ENCODE results near the gene SPRING1. TPM values are rescaled to one million over a fixed set of nuclear protein-coding genes. Genes with fewer than 3 reads are reported as not detected.

Gene SPRING1
- total and polyA plus RNA-seq, 2 of the 13 experiments (the other 11 are each of a cell fraction or from before 2014, with no cell fraction given) = 20.0 to 51.8 TPM

DNA sequence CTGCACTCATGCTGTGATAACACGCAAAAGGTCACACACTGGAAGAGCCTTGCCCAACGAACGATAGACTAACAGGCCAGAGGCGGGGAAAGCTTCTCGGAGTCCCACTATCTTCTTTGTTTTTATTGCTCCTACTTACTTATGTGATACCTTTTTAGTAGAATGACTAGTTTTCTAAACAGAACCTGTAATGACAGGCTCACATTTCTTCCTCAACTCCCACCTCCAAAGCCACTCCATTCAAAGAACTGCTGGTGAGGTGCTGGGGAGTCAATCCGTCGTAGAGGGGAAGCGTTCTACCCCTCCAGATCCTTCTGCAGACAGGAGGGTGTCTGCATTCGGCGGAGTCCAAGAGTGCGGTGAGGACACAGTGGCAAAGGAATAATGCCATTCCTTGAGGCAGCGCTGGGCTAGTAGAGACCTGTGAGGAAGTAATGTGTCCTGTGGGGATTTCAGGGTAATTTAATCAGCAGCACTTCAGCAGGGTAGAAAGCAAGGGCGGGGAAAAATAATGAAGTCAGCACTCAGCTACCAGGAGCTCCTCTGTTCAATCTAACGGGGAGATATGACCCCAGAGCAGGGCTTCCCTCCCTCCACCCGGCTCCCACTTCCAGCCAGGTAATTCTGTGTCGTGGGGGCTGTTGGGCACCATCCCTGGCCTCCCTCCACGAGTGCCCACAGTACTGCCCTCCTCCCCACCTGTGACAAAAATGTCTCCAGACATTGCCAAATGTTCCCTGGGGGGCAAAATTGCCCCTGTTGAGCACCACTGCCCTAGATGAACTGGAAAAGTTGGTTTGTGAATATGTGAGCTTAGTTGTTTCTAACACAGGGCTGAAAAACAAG, 25.2 kb downstream of the SPRING1 start:
- Histone ChIP-seq H3K4me1 (ENCODE audit: insufficient read depth, low read length) (peaks cover 28% of the 10 kb centered on the region), H3K9me3 (ENCODE audit: low read length) (no peaks in the 10 kb centered on the region), H3K9ac (ENCODE audit: insufficient read depth, low read depth, low read length) (no peak overlapping the region), H3K27ac (ENCODE audit: extremely low read length, insufficient read depth, low read length) (no peak overlapping the region), H3K36me3 (replicated peaks in 1 of 2; ENCODE audit: control insufficient read depth in 1 of 2, insufficient read depth in 2 of 2, low read length in 2 of 2) (peaks cover 6 to 28% of the 10 kb centered on the region in 2 experiments), H3K79me2 (ENCODE audit: insufficient read depth, low read length) (no peaks in the 10 kb centered on the region), H3K4me2 (ENCODE audit: low read depth, low read length) (no peak overlapping the region), H2AFZ (ENCODE audit: low read length) (no peak overlapping the region), H4K20me1 (ENCODE audit: insufficient read depth, low read length) (no peaks in the 10 kb centered on the region), H3K4me3 (replicated peaks in 1 of 3; ENCODE audit: insufficient read depth in 1 of 3, low read depth in 2 of 3, low read length in 3 of 3) (no peak overlapping the region), H3K27me3 (ENCODE audit: control insufficient read depth in 1 of 2, insufficient read depth in 2 of 2, low read length in 2 of 2) (no peaks in the 10 kb centered on the region; a peak in 1 of 5 replicates)
- ATAC-seq (no peak), DNase-seq (ENCODE audit: low spot score) (no peak), FAIRE-seq (no peak)
- ChIA-PET CTCF (ENCODE audit: low intra/inter-chr PET ratio, low total read pairs) (no interaction called here), POLR2A (no interaction called here)
- intact Hi-C loops (cut with micrococcal nuclease; ENCODE audit: unreplicated experiment) (no loop called here), in situ Hi-C loops (cut with HindIII; ENCODE audit: extremely low pct_ligation_motif_present, low pct_unique_long_range_greater_than_20kb) (no loop called here)
- no TSS peak for BruUV-seq (replicated peaks)
- TF ChIP-seq ZNF660 (CRISPR knock-in tag; IDR thresholded peaks at IDR 0.05; ENCODE audit: borderline replicate concordance, low read depth) = no peak
- TF ChIP-seq, protein P1, sequence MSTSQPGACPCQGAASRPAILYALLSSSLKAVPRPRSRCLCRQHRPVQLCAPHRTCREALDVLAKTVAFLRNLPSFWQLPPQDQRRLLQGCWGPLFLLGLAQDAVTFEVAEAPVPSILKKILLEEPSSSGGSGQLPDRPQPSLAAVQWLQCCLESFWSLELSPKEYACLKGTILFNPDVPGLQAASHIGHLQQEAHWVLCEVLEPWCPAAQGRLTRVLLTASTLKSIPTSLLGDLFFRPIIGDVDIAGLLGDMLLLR (CRISPR knock-in tag; IDR thresholded peaks at IDR 0.05) = no peak
- no peak for TF ChIP-seq SRSF9 (IDR thresholded peaks at IDR 0.05; ENCODE audit: borderline replicate concordance, insufficient read depth, low read depth, low read length, poor library complexity, severe bottlenecking)
- 96% methylated on average over 14 of the region's 17 CpGs for WGBS (ENCODE audit: low lambda C conversion rate)

DNA sequence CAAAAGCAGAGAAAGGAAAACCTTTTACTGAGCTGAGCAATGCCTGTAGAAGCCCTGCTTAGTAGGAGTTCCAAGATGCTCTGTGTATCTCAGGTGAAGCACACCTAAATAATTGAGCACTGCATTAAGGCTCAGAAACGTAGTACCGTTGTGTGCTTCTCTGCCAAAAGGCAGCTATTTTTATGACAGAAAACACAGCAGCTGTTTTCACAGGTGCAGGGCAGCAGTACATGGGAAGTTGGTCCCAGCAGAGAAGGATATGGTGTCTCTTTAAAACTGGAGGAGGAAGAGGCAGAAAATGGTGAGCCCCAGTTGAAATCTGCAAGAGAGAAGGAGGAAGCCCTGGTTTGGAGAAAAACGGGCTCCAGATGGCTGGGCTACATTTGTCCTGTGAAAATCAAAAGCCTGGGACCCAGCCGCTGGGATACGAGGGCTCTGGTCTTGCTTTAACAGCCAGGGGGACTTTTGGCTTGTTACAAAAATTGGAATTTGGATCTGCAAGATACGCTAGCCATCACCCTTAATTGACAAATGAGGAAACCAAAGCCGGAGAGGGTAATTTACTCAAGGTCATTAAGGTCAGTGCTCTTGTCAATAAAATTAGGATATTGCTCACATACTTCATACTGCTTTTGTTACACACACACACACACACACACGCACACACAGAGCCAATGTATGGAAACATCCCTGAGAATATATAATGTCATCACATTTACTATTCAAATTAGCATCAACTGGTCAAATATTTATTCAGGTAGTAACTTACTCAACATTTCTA, 27.3 kb downstream of the SPRING1 start:
- ChIA-PET CTCF (ENCODE audit: low intra/inter-chr PET ratio, low total read pairs) (no interaction called here), POLR2A (no interaction called here)
- Histone ChIP-seq H3K9ac (ENCODE audit: insufficient read depth, low read depth, low read length) (no peak overlapping the region), H3K27me3 (ENCODE audit: control insufficient read depth in 1 of 2, insufficient read depth in 2 of 2, low read length in 2 of 2) (no peaks in the 10 kb centered on the region; a peak in 1 of 5 replicates), H3K4me3 (replicated peaks in 1 of 3; ENCODE audit: insufficient read depth in 1 of 3, low read depth in 2 of 3, low read length in 3 of 3) (no peak overlapping the region), H2AFZ (ENCODE audit: low read length) (no peak overlapping the region), H3K27ac (ENCODE audit: extremely low read length, insufficient read depth, low read length) (no peak overlapping the region), H3K4me2 (ENCODE audit: low read depth, low read length) (no peak overlapping the region), H3K9me3 (ENCODE audit: low read length) (no peaks in the 10 kb centered on the region), H3K79me2 (ENCODE audit: insufficient read depth, low read length) (no peaks in the 10 kb centered on the region), H4K20me1 (ENCODE audit: insufficient read depth, low read length) (no peaks in the 10 kb centered on the region), H3K4me1 (ENCODE audit: insufficient read depth, low read length) (peaks cover 12% of the 10 kb centered on the region), H3K36me3 (replicated peaks in 1 of 2; ENCODE audit: control insufficient read depth in 1 of 2, insufficient read depth in 2 of 2, low read length in 2 of 2) (peaks cover 0 to 7% of the 10 kb centered on the region in 2 experiments; a peak in 2 of 5 replicates)
- ATAC-seq (no peak), FAIRE-seq (no peak), DNase-seq (ENCODE audit: low spot score) (no peak)
- 67% methylated on average over 8 of the region's 8 CpGs for WGBS (ENCODE audit: low lambda C conversion rate)
- TF ChIP-seq ZNF432 (CRISPR knock-in tag; IDR thresholded peaks at IDR 0.05; ENCODE audit: borderline replicate concordance) = no peak
- TF ChIP-seq PLSCR1 (CRISPR knock-in tag; IDR thresholded peaks at IDR 0.05; ENCODE audit: borderline replicate concordance) = no peak
- TF ChIP-seq GTF2F1 (IDR thresholded peaks at IDR 0.05; ENCODE audit: low read length) = no peak
- no peak for TF ChIP-seq MIXL1 (CRISPR knock-in tag; IDR thresholded peaks at IDR 0.05)
- TF ChIP-seq, protein P2, sequence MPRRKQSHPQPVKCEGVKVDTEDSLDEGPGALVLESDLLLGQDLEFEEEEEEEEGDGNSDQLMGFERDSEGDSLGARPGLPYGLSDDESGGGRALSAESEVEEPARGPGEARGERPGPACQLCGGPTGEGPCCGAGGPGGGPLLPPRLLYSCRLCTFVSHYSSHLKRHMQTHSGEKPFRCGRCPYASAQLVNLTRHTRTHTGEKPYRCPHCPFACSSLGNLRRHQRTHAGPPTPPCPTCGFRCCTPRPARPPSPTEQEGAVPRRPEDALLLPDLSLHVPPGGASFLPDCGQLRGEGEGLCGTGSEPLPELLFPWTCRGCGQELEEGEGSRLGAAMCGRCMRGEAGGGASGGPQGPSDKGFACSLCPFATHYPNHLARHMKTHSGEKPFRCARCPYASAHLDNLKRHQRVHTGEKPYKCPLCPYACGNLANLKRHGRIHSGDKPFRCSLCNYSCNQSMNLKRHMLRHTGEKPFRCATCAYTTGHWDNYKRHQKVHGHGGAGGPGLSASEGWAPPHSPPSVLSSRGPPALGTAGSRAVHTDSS (CRISPR knock-in tag; conservative IDR thresholded peaks at IDR 0.05) = no peak
- TF ChIP-seq ONECUT2 (CRISPR knock-in tag; IDR thresholded peaks at IDR 0.05) = no peak
- in situ Hi-C loops (cut with HindIII; ENCODE audit: extremely low pct_ligation_motif_present, low pct_unique_long_range_greater_than_20kb) (no loop called here), intact Hi-C loops (cut with micrococcal nuclease; ENCODE audit: unreplicated experiment) (no loop called here)
- BruUV-seq (replicated peaks) = no TSS peak

Measured in HepG2 (cell line).